Measurements from ENCODE around the gene TOM1L2. TPM values are rescaled to one million over a fixed set of nuclear protein-coding genes. Genes with fewer than 3 reads are reported as not detected.

Gene TOM1L2
- polyA plus RNA-seq, 1 experiment, result 25.5 TPM

GRCh38 chr17:17824119-17824782, 147.9 kb downstream of the TOM1L2 start:
- Histone ChIP-seq H3K27me3 (ENCODE audit: control insufficient read depth, insufficient read depth, low read length) (no peaks in the 10 kb centered on the region), H3K9me3 (ENCODE audit: control insufficient read depth, insufficient read depth, low read length) (no peaks in the 10 kb centered on the region; the same call in 1 of the 2 replicates), H3K27ac (ENCODE audit: low read depth, low read length) (peak overlapping the region; percentile 77), H3K4me3 (ENCODE audit: low read depth, low read length) (peak overlapping the region; percentile 35)
- no peak for DNase-seq (ENCODE audit: low read depth, low spot score)
- ChIA-PET CTCF (no interaction called here), POLR2A (interaction anchor here (1.2 kb wide), 1 partner anchor 12 kb away, joined by 5 read pairs; no protein-coding TSS in a partner anchor)
- TF ChIP-seq CTCF (IDR thresholded peaks at IDR 0.05; ENCODE audit: low read depth, low read length), result no peak

GRCh38 chr17:17823433-17824118, 148.6 kb downstream of the TOM1L2 start:
- no peak for DNase-seq (ENCODE audit: low read depth, low spot score)
- no peak for TF ChIP-seq CTCF (IDR thresholded peaks at IDR 0.05; ENCODE audit: low read depth, low read length)
- Histone ChIP-seq H3K27me3 (ENCODE audit: control insufficient read depth, insufficient read depth, low read length) (no peaks in the 10 kb centered on the region), H3K4me3 (ENCODE audit: low read depth, low read length) (peak overlapping the region; percentile 58), H3K27ac (ENCODE audit: low read depth, low read length) (peak overlapping the region; percentile 77), H3K9me3 (ENCODE audit: control insufficient read depth, insufficient read depth, low read length) (no peaks in the 10 kb centered on the region; the same call in 1 of the 2 replicates)
- CTCF ChIA-PET, result no interaction called here
- POLR2A ChIA-PET, result interaction anchor here (1.2 kb wide), 1 partner anchor 13 kb away, joined by 5 read pairs; no protein-coding TSS in a partner anchor

- no peak for TF ChIP-seq CTCF (IDR thresholded peaks at IDR 0.05; ENCODE audit: low read depth, low read length)
- peak overlapping the region; percentile 58 for H3K4me3 ChIP-seq (ENCODE audit: low read depth, low read length)
- CTCF ChIA-PET, result no interaction called here
- H3K27me3 ChIP-seq (ENCODE audit: control insufficient read depth, insufficient read depth, low read length), result no peaks in the 10 kb centered on the region
- H3K27ac ChIP-seq (ENCODE audit: low read depth, low read length), result no peak overlapping the region
- no peaks in the 10 kb centered on the region for H3K9me3 ChIP-seq (ENCODE audit: control insufficient read depth, insufficient read depth, low read length)
- POLR2A ChIA-PET, result no interaction called here
- no peak for DNase-seq (ENCODE audit: low read depth, low spot score)
These were observed 149.6 kb downstream of the TOM1L2 start for GRCh38 chr17:17822616-17823015.

GRCh38 chr17:17822189-17822588, 150.0 kb downstream of the TOM1L2 start:
- CTCF ChIA-PET, result interaction anchor here (2.6 kb wide), 1 partner anchor 10 kb away, joined by 20 read pairs; no protein-coding TSS in a partner anchor
- Histone ChIP-seq H3K9me3 (ENCODE audit: control insufficient read depth, insufficient read depth, low read length) (no peaks in the 10 kb centered on the region), H3K4me3 (ENCODE audit: low read depth, low read length) (peak overlapping the region; percentile 17; the same call in 1 of the 2 replicates), H3K27ac (ENCODE audit: low read depth, low read length) (no peak overlapping the region), H3K27me3 (ENCODE audit: control insufficient read depth, insufficient read depth, low read length) (no peaks in the 10 kb centered on the region)
- peak; percentile 43 for DNase-seq (ENCODE audit: low read depth, low spot score)
- POLR2A ChIA-PET, result interaction anchor here (2.2 kb wide), 1 partner anchor 14 kb away, joined by 9 read pairs; the partner anchor contains the start of gene SREBF1
- TF ChIP-seq CTCF (IDR thresholded peaks at IDR 0.05; ENCODE audit: low read depth, low read length), result no peak

Measured in AG04450 (cell line).